A549 (cell line): ENCODE measurements around the gene YPEL4. TPM values are rescaled to one million over a fixed set of nuclear protein-coding genes. Genes with fewer than 3 reads are reported as not detected.

Experiments used
- ATAC-seq, 2 experiments: fragments of 200-7000 bp in 1 of 2; fragments of >200 bp in 1 of 2; cut with Nextera tagmentation in 1 of 2; cut with Tn5 transposase in 1 of 2; 3 replicates each; pipeline versions ENCODE4 v1.8.0 to v1.9.1; 2018 to 2020; ENCODE audit warnings: mild to moderate bottlenecking in 1 of 2, moderate library complexity in 1 of 2
- CTCF ChIA-PET: fragments of 300-600 bp; sonication (Branson Sonifier 250); formaldehyde crosslinking; extraction: SDS; loops from one replicate; lab custom pipeline; 2021; ENCODE audit warnings: antibody characterized with exemption, inconsistent platforms; lab: Yijun Ruan, JAX
- POLR2A ChIA-PET: fragments of 350-600 bp; formaldehyde crosslinking; extraction: SDS; loops from one replicate; lab custom pipeline; 2021; ENCODE audit warnings: antibody characterized with exemption, inconsistent platforms; lab: Yijun Ruan, JAX
- DNase-seq, 2 experiments: peaks; one replicate each; pipeline versions ENCODE4 v3.0.0 to v3.0.0-alpha.2; 2011 to 2016; ENCODE audit warnings: low read depth in 1 of 2, low spot score in 1 of 2
- FAIRE-seq: peaks from 2 replicates; lab custom pipeline; 2011; peaks lifted over from hg19 to GRCh38; lab: Jason Lieb, UNC
- H3K27ac ChIP-seq, 2 experiments: fragments of >200 bp; sonication (Bioruptor Twin); formaldehyde crosslinking; 3 replicates each; pipeline ENCODE4 v1.5.1; 2016 to 2017
- H3K4me1 ChIP-seq: fragments of >200 bp; sonication (Bioruptor Twin); formaldehyde crosslinking; 3 replicates; pipeline ENCODE4 v1.6.1; 2016
- H3K4me2 ChIP-seq: fragments of >200 bp; sonication (Bioruptor Twin); formaldehyde crosslinking; 3 replicates; pipeline ENCODE4 v1.6.1; 2016
- H3K4me3 ChIP-seq: fragments of >200 bp; sonication (Bioruptor Twin); formaldehyde crosslinking; 3 replicates; pipeline ENCODE4 v1.5.1; 2016
- H3K9me3 ChIP-seq: fragments of >200 bp; sonication (Bioruptor Twin); formaldehyde crosslinking; 3 replicates; pipeline ENCODE4 v1.6.1; 2016
- CBX2 ChIP-seq: fragments of 200-600 bp; sonication (generic); IDR thresholded peaks from 2 replicates; pipeline ENCODE4 v1.6.1; 2016; ENCODE audit warnings: low read depth, mild to moderate bottlenecking, borderline replicate concordance
- CBX8 ChIP-seq: fragments of 200-600 bp; sonication (generic); IDR thresholded peaks from 2 replicates; pipeline ENCODE4 v1.6.1; 2016
- CEBPB ChIP-seq, 2 experiments: fragments of >200 bp in 1 of 2; sonication (Bioruptor Twin) in 1 of 2; formaldehyde crosslinking in 1 of 2; IDR thresholded peaks; 2 replicates each; pipeline ENCODE4 v1.6.1; 2012 to 2016
- CTCF ChIP-seq: fragments of >200 bp; sonication (Bioruptor Twin); formaldehyde crosslinking; IDR thresholded peaks from 3 replicates; pipeline ENCODE4 v1.5.1; 2016
- E2F6 ChIP-seq: IDR thresholded peaks from 2 replicates; pipeline ENCODE4 v1.6.1; 2012; ENCODE audit warnings: low read depth, borderline replicate concordance
- ELK1 ChIP-seq: fragments of 150-350 bp; IDR thresholded peaks from 2 replicates; pipeline ENCODE4 v1.6.1; 2014; ENCODE audit warnings: low read depth, mild to moderate bottlenecking, low read length
- EP300 ChIP-seq, 2 experiments: fragments of >200 bp; sonication (Bioruptor Twin); formaldehyde crosslinking; IDR thresholded peaks; 2 replicates in 1 of 2; 3 replicates in 1 of 2; pipeline ENCODE4 v1.6.1; 2016 to 2017
- HEYL ChIP-seq: fragments of 250-450 bp; sonication (Bioruptor Pico); IDR thresholded peaks from 2 replicates; pipeline ENCODE4 v1.8.0; 2021; ENCODE audit warnings: mild to moderate bottlenecking, moderate library complexity
- HOXA7 ChIP-seq: fragments of 250-450 bp; sonication (Bioruptor Pico); IDR thresholded peaks from 2 replicates; pipeline ENCODE4 v1.5.0; 2020; ENCODE audit warnings: mild to moderate bottlenecking, moderate library complexity
- HOXB13 ChIP-seq: fragments of 250-450 bp; sonication (Bioruptor Pico); IDR thresholded peaks from 2 replicates; pipeline ENCODE4 v1.5.0; 2020; ENCODE audit warnings: low read depth, mild to moderate bottlenecking, moderate library complexity
- JUN ChIP-seq, 2 experiments: fragments of >200 bp; sonication (Bioruptor Twin); formaldehyde crosslinking; IDR thresholded peaks; 2 replicates in 1 of 2; 3 replicates in 1 of 2; pipeline ENCODE4 v1.6.1; 2016 to 2017
- KDM1A ChIP-seq: fragments of 200-600 bp; sonication (generic); IDR thresholded peaks from 2 replicates; pipeline ENCODE4 v1.6.1; 2016; ENCODE audit warnings: low read depth, mild to moderate bottlenecking
- NPAS2 ChIP-seq: fragments of 250-450 bp; sonication (Bioruptor Pico); IDR thresholded peaks from 2 replicates; pipeline ENCODE4 v1.8.0; 2022; ENCODE audit warnings: mild to moderate bottlenecking, moderate library complexity, borderline replicate concordance
- PHF8 ChIP-seq: fragments of 200-600 bp; sonication (generic); IDR thresholded peaks from 2 replicates; pipeline ENCODE4 v1.6.1; 2016; ENCODE audit warnings: low read depth, mild to moderate bottlenecking, antibody characterized with exemption, moderate library complexity, borderline replicate concordance
- POLR2A ChIP-seq: IDR thresholded peaks from 2 replicates; pipeline ENCODE4 v1.6.1; 2012; ENCODE audit warnings: mild to moderate bottlenecking, low read length
- POLR2AphosphoS2 ChIP-seq: conservative IDR thresholded peaks from 2 replicates; pipeline ENCODE4 v1.6.1; 2012; ENCODE audit warnings: low read length, improper control_type of control experiment, inconsistent platforms
- RARB ChIP-seq: fragments of 250-450 bp; sonication (Bioruptor Pico); IDR thresholded peaks from 2 replicates; pipeline ENCODE4 v1.8.0; 2021; ENCODE audit warnings: mild to moderate bottlenecking, moderate library complexity
- SREBF2 ChIP-seq: fragments of 450-650 bp; IDR thresholded peaks from 2 replicates; pipeline ENCODE4 v1.6.1; 2014; ENCODE audit warnings: mild to moderate bottlenecking, moderate library complexity
- TFCP2L1 ChIP-seq: fragments of 250-450 bp; sonication (Bioruptor Pico); IDR thresholded peaks from 2 replicates; pipeline ENCODE4 v1.5.0; 2021; ENCODE audit warnings: mild to moderate bottlenecking
- TP53 ChIP-seq: fragments of 250-450 bp; sonication (Bioruptor Pico); IDR thresholded peaks from 2 replicates; pipeline ENCODE4 v1.5.0; 2021; ENCODE audit warnings: mild to moderate bottlenecking, moderate library complexity
- ZNF302 ChIP-seq: fragments of 250-450 bp; sonication (Bioruptor Pico); IDR thresholded peaks from 2 replicates; pipeline ENCODE4 v1.9.0; 2021; ENCODE audit warnings: inconsistent platforms, mild to moderate bottlenecking, moderate library complexity
- ZSCAN20 ChIP-seq: fragments of 250-450 bp; sonication (Bioruptor Pico); IDR thresholded peaks from 2 replicates; pipeline ENCODE4 v1.8.0; 2022; ENCODE audit warnings: mild to moderate bottlenecking, moderate library complexity
- WGBS: methylation state at CpG from one replicate; pipeline ENCODE4 v1.1.6; 2017; ENCODE audit errors: missing lambda C conversion rate; 5-methylcytosine and 5-hydroxymethylcytosine counted together
- polyA plus RNA-seq, 4 experiments: library from polyadenylated mRNA; depleted of rRNA in 3 of 4; stranded (reverse); fragments of >200 nt; fragmentation: RNase III in 1 of 4; extraction: RNeasy Plus Mini Kit Qiagen cat#74134 plus additional on column Dnase treatment in 1 of 4; gene quantifications; 2 replicates in 3 of 4; 3 replicates in 1 of 4; pipeline ENCODE4 v1.2.3, GENCODE V29; 2011 to 2017

The YPEL4 gene
- polyA plus RNA-seq, 2 of the 4 experiments (the other 2 are of a cell fraction), result 0.04 to 0.06 TPM

- TF ChIP-seq KDM1A, result no peak
- no peak for TF ChIP-seq CEBPB (IDR thresholded peaks at IDR 0.05)
- no peak for TF ChIP-seq EP300 (IDR thresholded peaks at IDR 0.05)
- TF ChIP-seq CBX2, result no peak
- TF ChIP-seq JUN (IDR thresholded peaks at IDR 0.05), result peak; percentile 54 to 73; a peak in 3 of 5 replicates
Measured at GRCh38 chr11:57638005-57638781, 11.5 kb downstream of the YPEL4 start (continued).

GRCh38 chr11:57637626-57638004 lies 12.1 kb downstream of the YPEL4 start:
- Histone ChIP-seq H3K4me3 (peak overlapping the region; percentile 89), H3K9me3 (no peaks in the 10 kb centered on the region), H3K4me1 (peaks cover 26% of the 10 kb centered on the region), H3K27ac (peak overlapping the region; percentile 99), H3K4me2 (peak overlapping the region; percentile 87)
- ChIA-PET POLR2A (no interaction called here), CTCF (interaction anchor here (0.6 to 8.5 kb wide), 5 partner anchors 40 to 180 kb away, joined by 4 to 87 read pairs (median 7); partner anchors contain the start of genes RTN4RL2 and UBE2L6)
- no peak for FAIRE-seq
- no peak for DNase-seq
- 86% methylated on average over 16 of the region's 18 CpGs for WGBS
- no peak for TF ChIP-seq TFCP2L1
- no peak for TF ChIP-seq TP53 (CRISPR knock-in tag)
- TF ChIP-seq ELK1, result no peak
- TF ChIP-seq E2F6, result no peak
- TF ChIP-seq CTCF, result no peak
- ATAC-seq, result peak; percentile 1 to 3; a peak in 3 of 6 replicates

GRCh38 chr11:57635246-57635645 lies 14.5 kb downstream of the YPEL4 start:
- ChIA-PET POLR2A (no interaction called here), CTCF (interaction anchor here (1.1 to 2.6 kb wide), 3 partner anchors 10 to 279 kb away, joined by 3 to 16 read pairs (median 8); partner anchors contain the start of gene UBE2L6)
- no peak for FAIRE-seq
- WGBS, result 66% methylated on average over 8 of the region's 8 CpGs
- Histone ChIP-seq H3K4me1 (peaks cover 17% of the 10 kb centered on the region), H3K27ac (no peak overlapping the region), H3K9me3 (no peaks in the 10 kb centered on the region), H3K4me3 (no peak overlapping the region), H3K4me2 (no peak overlapping the region)
- no peak for ATAC-seq
- DNase-seq, result no peak
- no peak for TF ChIP-seq NPAS2
- no peak for TF ChIP-seq SREBF2
- no peak for TF ChIP-seq POLR2AphosphoS2
- no peak for TF ChIP-seq KDM1A
- no peak for TF ChIP-seq POLR2A
- no peak for TF ChIP-seq RARB (CRISPR knock-in tag)
- TF ChIP-seq ZSCAN20 (CRISPR knock-in tag), result no peak
- no peak for TF ChIP-seq ZNF302
- no peak for TF ChIP-seq TFCP2L1
- no peak for TF ChIP-seq PHF8
- no peak for TF ChIP-seq CBX8
- TF ChIP-seq CEBPB (IDR thresholded peaks at IDR 0.05), result no peak
- TF ChIP-seq HOXA7 (CRISPR knock-in tag), result no peak
- TF ChIP-seq HOXB13 (CRISPR knock-in tag), result no peak
- TF ChIP-seq HEYL (CRISPR knock-in tag), result no peak
- no peak for TF ChIP-seq ELK1
